ENCODE data around the gene MEIOB.
"Not testable (repeated sequence)": the region's sequence is repeated elsewhere in the genome, so short reads cannot be mapped to it uniquely, and the experiment has no call there.

MEIOB gene

GRCh38 chr16:1884889-1885288 lies 12.9 kb upstream of the MEIOB start:
- Histone ChIP-seq H3K4me1 (no peaks in the 10 kb centered on the region), H3K36me3 (no peaks in the 10 kb centered on the region), H3K9me3 (no peaks in the 10 kb centered on the region), H3K27me3 (peaks cover 0 to 44% of the 10 kb centered on the region in 2 donors), H3K27ac (no peak overlapping the region), H3K4me3 (no peak overlapping the region)
- intact Hi-C loops (cut with DNase I; ENCODE audit: low total_unique reads): no loop called here
- no peak for TF ChIP-seq CTCF (IDR thresholded peaks at IDR 0.05)
- peak in 1 of 2 donors; percentile 10 for DNase-seq

GRCh38 chr16:1884155-1884760 lies 12.3 kb upstream of the MEIOB start:
- H3K36me3 ChIP-seq: no peaks in the 10 kb centered on the region
- H3K4me1 ChIP-seq: no peaks in the 10 kb centered on the region
- no peak overlapping the region for H3K4me3 ChIP-seq
- intact Hi-C loops (cut with DNase I; ENCODE audit: low total_unique reads): no loop called here
- no peak for TF ChIP-seq CTCF (IDR thresholded peaks at IDR 0.05)
- H3K27me3 ChIP-seq: peaks cover 0 to 50% of the 10 kb centered on the region in 2 donors
- no peaks in the 10 kb centered on the region for H3K9me3 ChIP-seq
- no peak overlapping the region for H3K27ac ChIP-seq
- DNase-seq: no peak

GRCh38 chr16:1881172-1881571 lies 9.2 kb upstream of the MEIOB start:
- intact Hi-C loops (cut with DNase I; ENCODE audit: low total_unique reads); H3K27ac ChIP-seq; DNase-seq: not testable (repeated sequence)

GRCh38 chr16:1879477-1879876 lies 7.5 kb upstream of the MEIOB start:
- Histone ChIP-seq H3K4me3 (no peak overlapping the region), H3K27me3 (peaks cover 0 to 73% of the 10 kb centered on the region in 2 donors), H3K36me3 (no peaks in the 10 kb centered on the region), H3K4me1 (no peaks in the 10 kb centered on the region), H3K27ac (no peak overlapping the region), H3K9me3 (no peaks in the 10 kb centered on the region)
- intact Hi-C loops (cut with DNase I; ENCODE audit: low total_unique reads): no loop called here
- no peak for TF ChIP-seq CTCF (IDR thresholded peaks at IDR 0.05)
- no peak for DNase-seq

More at GRCh38 chr16:1881172-1881571, 9.2 kb upstream of the MEIOB start:
- not testable (repeated sequence) for H3K4me3 ChIP-seq, H3K4me1 ChIP-seq, H3K36me3 ChIP-seq, H3K9me3 ChIP-seq
- H3K27me3 ChIP-seq: peaks cover 0 to 65% of the 10 kb centered on the region in 2 donors

- peaks cover 0 to 66% of the 10 kb centered on the region in 2 donors for H3K27me3 ChIP-seq
- no peaks in the 10 kb centered on the region for H3K4me1 ChIP-seq
- TF ChIP-seq CTCF (IDR thresholded peaks at IDR 0.05): no peak
- H3K27ac ChIP-seq: no peak overlapping the region
- no peak overlapping the region for H3K4me3 ChIP-seq
- H3K36me3 ChIP-seq: no peaks in the 10 kb centered on the region
- H3K9me3 ChIP-seq: no peaks in the 10 kb centered on the region
- DNase-seq: no peak
- intact Hi-C loops (cut with DNase I; ENCODE audit: low total_unique reads): no loop called here
Observed at GRCh38 chr16:1878256-1878655, 6.3 kb upstream of the MEIOB start.

- Histone ChIP-seq H3K27ac (no peak overlapping the region), H3K36me3 (no peaks in the 10 kb centered on the region), H3K4me3 (no peak overlapping the region), H3K4me1 (no peaks in the 10 kb centered on the region), H3K27me3 (peaks cover 0 to 64% of the 10 kb centered on the region in 2 donors), H3K9me3 (no peaks in the 10 kb centered on the region)
- no peak for TF ChIP-seq CTCF (IDR thresholded peaks at IDR 0.05)
- no peak for DNase-seq
- intact Hi-C loops (cut with DNase I; ENCODE audit: low total_unique reads): no loop called here
Observed at GRCh38 chr16:1877804-1878203, 5.8 kb upstream of the MEIOB start.

Data from tibial artery (tissue), 4 donors.